SW480 (cell line): Measurements from ENCODE around the gene MYO1G.

Experiments
- DNase-seq: peaks from one replicate; pipeline ENCODE4 v3.0.0-alpha.2; 2016; ENCODE audit warnings: low spot score

Gene MYO1G

DNA sequence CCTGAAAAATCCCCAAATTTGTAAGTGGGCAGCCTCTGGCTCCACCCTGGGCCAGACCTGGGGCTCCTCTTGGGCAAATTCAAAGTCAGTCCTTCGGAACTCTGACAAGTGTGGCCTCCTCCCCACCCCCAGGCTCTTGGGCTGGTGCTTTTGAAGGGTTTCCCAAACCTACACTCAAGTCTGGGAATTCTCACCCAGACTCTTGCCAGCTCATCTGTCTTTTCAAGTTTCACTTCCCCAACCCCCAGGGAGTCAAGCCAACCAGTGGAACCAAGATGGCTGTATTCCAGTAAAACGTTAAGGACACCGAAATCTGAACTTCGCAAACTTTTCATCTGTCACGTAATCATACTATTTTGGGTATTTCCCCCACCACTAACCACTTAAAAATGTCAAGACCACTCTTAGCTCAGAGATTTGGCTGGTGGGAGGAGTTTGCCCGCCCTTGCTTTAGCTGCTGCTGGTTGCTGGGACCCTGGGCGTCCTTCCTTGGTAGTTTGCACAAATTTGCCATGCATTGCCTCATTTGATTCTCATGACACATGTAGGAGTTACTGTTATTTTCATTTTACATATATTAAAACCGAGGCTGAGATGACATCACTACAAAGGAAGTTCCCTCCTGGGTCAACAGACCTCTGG, 1.7 kb upstream of the MYO1G start:
- no peak for DNase-seq

DNA sequence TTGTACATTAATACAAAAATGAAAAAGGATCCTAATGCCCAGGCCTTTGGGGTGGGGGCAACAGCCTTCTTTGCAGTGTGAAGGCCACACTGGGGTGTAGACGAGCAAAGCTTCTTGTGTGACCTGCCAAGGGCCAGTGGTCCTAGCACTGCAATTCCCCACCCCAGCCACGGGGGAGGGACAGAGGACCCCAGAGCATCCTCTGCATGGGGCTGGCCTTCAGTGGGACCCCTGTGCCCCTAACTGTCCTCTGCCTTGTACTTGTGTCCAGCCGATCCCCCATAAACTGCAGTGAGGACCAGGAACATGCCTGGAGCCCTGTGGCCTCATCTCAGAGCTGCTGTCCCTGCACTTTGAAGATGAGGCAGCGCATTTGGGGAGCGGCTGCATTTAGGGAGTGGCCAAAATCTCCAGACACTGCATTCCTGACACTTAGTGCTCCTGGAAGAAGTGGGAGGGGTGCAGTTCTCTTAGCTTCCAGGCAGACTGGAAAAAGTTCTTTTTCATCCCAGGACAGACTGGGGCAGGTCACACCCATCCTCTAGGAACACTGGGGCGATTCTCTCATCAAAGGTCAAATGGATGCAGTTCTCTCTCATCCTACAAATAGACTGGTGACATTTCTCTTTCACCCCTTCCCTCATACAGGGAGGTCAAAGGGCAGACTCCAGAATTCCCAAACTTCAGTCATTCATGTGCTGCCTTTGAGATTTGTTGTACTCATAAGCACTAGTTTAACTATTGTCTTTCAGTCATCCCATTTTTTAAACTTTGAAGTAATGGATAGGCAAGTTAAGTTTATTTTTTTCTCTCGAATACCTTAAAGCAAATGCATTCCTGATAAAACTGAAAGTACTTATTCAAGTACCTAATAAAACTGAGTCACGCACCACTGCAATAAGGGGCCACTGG, 922 bp upstream of the MYO1G start:
- no peak for DNase-seq

DNA sequence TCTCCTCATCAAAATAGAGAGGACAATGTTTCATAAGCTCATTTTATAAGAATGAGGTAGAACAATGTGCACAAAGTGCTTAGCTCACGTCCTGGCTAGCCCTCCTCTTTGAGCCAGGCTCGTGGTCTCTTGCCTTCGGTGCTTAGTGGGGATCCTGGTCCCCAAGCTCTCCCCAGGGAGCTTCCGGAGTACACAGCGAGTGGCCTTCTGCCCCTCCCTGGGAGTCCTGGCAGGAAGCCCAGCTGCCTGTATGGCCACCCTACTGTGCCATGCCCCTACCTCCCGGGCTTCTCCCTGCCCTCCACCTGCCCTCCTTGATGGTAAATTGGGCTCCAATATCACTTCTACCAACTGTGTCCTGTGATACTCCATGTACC, 868 bp downstream of the MYO1G start:
- no peak for DNase-seq

DNA sequence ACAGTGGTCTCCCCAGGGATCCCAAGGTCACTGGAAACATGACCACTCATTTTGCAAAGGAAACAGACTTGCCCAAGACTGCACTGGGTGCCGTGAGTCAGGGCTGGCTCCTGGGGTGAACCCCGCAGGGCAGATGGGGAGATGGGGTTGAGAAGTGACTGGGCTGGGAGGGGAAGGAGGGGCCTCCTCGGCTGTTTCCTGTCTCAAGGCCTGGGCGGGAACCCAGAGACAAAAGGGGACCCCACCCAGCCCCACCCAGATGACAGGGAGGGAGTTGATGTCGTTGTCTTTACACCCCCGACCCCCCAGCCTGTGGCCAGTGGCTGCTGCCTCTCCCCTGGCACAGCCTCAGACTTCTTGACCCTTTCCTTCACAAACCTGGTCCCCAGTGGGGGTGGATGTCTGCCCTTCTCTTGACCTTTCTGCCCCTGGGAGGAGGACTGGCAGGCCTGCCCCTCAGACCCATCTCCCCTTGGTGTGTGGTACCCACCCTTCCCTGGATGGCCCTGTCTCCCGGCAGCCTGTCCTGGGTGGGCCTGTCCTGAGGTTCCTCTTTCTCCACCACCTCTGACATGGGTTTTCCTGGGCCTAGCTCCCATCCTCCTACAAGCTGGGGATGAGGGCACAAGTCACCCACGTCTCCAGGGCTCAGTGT, 1.4 kb downstream of the MYO1G start:
- DNase-seq = no peak

DNA sequence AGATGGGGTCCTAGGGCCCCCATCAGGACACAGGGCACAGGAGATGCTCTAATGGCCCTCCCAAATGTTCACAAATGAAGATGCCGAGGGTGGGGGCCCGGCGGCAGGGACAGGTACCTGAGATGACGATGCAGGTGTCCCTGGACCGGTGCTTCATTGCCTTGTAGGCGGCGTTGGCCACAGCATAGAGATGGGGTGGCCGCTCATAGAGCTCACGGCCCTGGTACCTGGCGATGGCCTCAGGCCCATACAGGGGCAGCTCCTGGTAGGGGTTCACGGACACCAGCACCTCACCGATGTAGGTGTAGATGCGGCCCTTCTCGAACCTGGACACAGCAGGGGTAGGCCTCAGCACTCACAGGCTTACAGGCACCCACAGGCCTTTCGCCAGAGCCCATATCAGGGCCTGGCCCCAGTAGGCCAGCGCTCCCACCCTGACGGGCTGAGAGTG, 2.0 kb downstream of the MYO1G start:
- no peak for DNase-seq

DNA sequence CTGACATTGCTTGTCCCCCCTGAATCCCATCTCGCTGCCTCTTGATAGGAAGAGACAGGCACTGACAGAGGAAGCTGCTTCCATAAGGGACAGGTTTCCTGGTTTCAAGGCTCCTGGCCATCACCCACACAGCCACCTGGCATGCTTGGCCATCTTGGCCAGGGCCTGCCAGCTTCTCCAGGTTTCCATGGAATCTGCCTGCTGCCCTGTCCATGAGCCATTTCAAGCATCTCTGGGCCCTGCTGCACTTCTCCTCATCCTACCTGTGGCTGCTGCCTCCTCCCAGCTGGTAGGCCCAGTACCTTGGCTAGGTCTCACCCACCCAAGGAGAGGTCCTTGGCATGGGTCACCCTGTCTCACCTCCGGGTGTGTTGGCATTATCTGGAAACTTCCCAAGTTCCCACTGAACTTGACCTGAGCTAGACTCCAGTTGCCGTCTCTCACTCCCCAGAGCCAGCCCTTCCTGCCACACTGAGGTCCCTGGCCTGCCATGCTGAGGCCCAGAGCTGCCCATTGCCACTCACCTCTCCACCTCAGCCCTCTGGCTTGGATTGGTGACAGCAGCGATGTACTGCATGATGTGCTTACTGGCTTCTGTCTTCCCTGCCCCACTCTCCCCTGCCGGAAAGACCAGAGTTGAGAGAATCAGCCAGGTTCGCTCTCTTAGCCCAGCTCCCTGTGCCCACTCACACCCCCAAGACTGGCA, 2.6 kb downstream of the MYO1G start:
- DNase-seq = no peak

DNA sequence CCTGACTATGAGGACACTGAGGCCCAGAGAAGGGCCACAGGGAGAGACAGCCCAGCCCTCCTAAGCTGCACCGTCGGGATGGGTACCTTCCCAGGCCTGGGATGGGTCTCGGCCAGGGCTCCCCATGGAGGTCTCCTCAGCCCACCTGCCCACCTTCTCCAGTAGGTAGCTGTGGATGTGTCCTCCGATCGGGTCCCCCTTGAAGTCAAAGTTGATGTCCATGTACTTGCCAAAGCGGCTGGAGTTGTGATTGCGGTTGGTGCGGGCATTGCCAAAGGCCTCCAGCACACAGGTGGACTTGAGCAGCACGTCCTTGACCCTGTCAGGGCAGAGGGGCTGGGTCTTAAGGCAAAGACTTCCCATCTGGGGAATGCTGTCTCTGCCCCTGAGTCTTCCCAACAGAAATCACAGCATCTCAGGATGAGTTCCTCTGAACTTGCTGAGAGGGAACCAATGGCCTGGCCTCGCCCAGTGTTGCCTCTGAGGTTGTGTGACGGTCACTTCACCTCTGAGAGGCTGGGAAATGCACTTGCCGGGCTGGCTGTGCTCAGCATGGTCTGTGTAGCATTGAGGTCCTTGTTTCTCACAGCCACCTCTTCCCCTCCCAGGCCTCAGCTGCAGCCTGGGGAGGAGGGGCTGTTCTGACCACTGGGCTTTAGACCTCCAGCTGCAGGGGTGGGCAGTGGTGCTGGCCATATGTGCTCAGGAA, 3.3 kb downstream of the MYO1G start:
- DNase-seq = no peak

DNA sequence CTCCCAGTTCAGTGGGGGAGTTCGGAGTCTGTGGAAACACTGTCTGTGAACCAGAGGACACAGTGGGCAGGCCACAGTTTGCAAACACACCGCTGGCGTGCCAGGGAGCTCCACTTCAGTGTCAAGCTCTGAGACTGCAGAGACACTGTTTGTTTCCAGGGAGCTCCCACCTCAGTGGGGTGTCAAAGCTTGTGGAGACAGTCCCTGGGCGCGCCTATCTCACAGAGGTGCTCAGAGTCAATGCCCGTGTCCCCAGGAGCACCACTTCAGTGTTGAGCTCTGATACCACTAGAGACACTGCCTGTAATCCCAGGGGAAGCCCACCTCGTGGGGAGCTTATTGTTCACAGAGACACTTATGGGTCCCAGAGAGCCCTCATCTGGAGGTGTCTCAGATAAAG, 4.3 kb downstream of the MYO1G start:
- no peak for DNase-seq

DNA sequence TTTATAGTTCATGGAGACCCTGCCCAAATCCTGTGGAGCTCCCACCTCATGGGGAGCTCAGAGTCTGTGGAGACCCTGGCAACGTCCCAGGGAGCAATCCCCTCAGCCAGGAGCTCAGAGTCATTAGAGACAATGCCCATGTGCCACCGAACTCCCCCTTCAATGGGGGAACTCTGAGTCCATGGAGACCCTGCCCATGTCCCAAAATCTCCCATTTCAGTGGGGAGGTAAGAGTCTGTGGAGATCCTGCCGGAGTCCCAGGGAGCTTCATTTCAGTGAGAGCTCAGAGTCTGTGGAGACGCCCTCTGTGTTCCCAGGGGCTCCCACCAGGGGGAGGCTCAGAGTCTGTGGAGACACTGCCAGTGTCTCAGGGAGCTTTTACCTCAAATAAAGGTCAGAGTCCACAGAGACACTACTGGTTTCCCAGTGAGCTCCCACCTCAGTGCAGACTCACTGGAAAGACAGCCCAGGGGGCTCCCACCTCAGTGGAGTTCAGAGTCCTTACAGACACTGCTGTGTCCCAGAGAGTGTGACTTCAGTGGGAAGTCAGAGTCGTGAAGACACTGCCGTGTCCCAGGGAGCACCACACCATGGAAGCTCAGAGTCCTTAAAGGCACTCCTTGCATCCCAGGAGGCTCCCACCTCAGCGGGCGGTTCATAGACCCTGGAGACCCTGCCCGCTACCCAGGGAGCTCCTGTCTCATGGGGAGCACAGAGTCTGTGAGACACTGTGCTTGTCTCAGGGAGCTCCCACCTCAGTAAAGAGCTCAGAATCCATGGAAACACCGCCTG, 5.0 kb downstream of the MYO1G start:
- peak; percentile 31 for DNase-seq

DNA sequence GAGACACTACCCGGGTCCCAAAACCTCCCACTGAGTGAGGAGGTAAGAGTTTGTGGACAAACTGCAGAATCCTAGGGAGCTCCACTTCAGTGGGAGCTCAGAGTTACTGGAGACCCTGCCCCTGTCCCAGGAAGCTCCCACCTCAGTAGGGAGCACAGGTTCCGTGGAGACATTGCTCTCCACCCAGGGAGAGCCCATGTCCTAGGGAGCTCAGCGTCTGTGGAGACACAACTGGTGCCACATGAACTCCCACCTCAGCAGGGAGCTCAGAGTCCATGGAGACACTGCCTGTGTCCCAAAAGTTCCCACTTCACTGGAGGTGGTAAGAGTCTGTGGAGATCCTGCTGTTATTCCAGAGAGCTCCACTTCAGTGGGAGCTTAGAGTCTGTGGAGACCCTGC, 6.3 kb downstream of the MYO1G start:
- no peak for DNase-seq

DNA sequence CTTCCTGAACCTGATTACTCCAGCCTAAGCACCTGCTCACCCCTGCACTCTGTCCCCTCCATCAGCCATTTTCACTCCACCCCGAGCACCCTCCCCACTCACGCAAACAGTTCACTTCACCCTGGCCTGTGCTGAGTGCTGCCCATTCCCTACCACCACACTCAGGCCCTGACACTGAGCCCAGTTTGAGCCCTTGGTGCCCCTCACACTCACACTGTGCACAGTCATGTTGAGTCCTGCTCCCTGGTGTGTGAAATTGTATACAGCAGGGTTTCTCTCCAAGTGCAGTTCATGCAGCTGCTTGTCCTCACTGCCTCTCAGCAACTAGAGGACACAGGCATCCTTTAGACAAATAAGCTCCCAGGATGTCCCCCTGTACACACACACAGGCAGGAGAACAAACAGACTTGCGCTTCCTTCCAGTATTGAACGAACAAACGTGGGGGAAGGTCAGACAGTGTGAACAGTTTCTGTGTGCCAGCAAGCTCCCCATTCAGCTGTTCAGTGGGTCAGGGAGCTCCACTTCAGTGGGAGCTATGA, 6.8 kb downstream of the MYO1G start:
- DNase-seq = no peak

DNA sequence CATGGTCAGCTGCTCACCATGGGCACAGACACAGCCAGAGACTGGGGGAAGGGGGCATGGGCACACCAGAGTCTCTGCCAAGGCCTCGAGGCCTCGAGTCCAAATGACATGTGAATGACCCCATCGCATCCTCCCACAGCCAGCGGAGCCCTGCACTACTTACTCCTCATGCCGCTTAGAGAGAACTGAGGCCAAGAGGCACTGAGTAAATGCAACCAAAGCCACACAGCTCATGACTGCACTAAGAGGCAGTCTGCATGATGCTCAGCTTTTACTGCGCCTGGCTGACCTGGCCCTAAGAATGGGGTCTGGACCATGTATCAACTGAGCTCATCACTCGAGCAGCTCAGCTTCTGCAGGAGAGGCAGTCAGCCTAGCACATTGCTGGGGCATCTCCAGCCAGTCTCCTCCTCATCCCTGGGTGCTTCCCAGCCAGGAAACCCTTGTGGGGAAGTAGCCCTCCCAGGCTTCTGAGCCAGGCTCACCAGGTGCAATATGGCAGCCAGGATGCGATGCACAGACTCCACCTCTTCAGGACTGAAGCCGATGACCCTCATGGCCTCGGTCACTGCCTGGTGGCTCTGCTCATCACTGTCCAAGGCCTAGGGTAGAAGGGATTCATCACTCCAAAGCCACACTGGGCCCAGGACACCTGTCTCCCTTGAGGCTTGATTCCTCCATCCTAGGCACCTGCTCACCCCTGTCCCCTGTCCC, 7.5 kb downstream of the MYO1G start:
- no peak for DNase-seq

DNA sequence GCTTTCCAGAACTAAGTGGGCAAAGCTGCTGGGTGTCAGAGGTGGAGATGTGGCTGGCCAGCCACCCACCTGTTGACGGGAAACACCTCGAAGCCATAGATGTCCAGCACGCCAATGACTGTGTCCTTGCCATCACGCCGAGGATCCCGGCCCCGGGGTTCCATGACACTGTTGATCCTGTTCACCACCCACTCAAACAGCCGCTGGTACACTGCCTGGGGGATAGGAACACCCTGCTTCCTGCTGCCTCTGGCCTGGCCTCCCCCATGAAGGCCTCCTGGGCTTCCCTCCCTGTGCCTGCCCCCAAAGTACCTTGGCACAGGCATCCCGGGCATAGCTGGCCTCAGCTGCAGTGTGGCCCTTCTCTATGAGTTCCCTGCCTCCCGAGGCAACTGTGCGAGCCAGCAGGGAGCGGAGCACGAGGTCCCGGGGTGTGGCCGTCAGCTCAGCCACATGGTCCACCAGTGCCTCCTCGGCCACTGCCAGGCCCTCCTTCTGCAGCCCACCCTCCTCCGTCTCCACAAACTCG, 8.2 kb downstream of the MYO1G start:
- no peak for DNase-seq

DNA sequence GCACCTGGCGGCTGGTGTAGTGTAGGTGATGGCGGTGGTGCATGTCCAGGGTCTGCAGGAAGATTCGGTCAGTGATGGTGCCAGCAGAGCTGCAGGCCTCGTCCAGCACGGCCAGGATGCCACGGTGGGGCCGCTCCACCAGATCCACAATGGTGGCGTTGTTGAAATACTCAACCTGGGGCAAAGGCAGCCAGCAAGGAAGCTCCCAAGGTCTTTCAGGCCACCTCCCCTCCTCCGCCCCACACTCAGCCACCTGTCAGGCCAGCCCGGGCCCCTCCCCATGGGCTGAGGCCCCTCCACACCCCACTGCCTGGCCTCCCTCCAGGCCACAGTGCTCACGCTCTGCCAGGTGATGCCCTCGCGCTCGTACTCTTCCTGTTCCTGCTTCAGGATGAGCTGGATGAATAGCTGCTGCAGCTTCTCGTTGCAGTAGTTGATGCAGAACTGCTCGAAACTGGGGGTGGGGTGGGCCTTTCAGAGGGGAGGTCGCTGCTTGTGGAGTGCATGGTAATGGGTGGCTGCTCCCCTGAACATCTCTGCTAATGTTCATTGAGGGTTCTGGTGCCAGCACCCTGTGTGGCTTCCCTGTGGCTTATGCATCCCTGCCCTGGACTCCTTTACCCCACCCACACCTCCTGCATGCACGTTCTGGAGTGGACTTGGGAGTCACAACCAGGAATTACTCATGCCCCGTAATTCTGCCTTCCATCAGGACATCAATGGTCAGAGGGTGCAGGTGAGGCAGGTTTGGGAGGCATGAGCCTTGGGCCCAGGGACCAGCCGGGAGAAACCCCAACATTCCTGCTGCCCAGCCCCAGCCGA, 8.9 kb downstream of the MYO1G start:
- no peak for DNase-seq

DNA sequence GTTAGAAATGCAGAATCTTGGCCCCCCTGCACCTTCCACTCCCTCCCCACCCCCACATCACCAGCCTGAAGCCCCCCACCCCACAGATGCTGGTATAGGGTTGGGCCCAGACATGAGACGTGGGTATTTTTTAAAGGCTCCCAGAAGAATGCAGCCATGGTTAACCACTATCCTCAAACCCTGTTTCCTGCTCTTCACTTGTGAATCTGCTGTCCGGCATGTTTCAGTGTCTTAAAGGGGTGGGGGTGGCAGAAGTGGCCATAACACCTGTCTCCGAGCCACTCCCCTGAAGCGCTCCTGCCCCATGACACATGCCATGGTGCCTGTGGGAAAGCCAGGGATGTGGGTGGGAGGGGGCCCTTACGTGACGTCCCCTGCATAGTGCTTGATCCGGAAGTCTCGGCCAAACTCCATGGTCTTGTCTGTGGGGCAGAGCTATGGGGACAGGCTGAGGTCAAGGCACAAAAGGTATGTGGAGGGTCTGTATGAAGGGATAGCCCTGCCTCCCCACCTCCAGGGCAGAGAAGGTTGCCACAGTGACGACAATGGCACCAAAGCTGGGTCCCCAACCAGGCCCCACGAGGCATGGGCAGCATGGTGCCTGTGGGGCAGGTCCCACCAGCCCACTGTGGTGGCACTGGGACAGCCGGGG, 9.6 kb downstream of the MYO1G start:
- no peak for DNase-seq

DNA sequence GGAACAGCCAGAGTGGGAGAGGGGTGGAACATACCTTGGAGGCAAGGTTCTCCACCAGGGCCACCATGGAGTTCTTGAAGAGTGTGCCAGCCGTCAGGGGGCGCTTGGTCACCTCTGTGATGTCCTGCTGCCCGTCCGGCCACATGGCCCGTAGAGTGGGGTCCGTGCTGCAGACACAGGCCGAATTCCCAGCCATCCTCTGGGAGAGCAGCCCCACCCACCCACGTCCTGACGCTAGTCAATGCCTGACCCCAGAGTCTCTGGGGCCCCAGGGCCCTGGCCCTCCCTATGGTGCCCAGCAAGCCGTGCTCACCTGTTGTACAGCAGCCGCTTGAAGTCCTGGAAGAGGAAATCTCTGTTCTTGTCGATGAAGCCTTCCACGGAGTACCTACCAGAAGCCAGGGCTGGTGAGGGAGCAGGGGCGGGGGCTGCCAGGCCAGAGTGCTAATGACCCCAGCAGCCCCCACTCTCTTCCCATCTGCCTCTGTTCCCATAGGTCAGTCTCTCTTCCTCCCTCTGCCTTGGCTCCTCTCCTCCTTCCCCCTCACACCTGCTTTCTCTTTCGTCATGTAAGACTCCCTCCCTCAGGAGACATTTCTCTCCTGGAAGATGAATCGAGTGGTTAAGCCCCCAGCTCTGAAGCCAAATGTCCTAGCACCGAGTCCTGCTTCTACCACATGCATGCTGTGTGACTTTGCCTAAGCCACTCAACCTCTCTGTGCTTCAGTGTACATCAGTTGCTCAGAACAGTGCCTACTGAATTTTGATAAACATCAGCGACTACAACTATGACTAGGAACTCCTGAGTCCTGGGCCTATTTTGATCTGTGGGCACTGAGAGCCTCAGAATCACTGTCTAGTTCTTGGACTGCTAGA, 11.0 kb downstream of the MYO1G start:
- no peak for DNase-seq
